ENCODE measurements around the gene PACC1. TPM values are rescaled to one million over a fixed set of nuclear protein-coding genes. Genes with fewer than 3 reads are reported as not detected.

PACC1 gene
- total RNA-seq, 1 experiment from 2014 or later: 17.6 TPM

DNA sequence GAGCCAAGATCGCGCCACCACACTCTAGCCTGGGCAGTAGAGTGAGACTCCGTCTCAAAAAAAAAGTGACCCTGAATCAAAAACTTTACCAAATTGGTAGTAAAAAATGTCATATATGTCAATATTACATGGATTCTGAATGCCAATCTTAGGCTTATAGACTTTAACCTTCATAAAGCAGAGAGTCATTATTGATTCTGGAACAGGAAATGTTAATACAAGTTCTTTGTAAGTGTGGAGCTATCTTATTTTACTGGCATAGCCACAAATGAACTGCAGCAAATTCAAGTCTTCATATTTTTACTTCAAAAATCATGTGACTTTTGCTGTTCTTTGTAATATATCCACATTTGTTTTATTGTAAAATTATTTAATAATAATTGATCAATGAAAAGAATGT lies 88.1 kb downstream of the PACC1 start:
- POLR2A ChIA-PET: no interaction called here

DNA sequence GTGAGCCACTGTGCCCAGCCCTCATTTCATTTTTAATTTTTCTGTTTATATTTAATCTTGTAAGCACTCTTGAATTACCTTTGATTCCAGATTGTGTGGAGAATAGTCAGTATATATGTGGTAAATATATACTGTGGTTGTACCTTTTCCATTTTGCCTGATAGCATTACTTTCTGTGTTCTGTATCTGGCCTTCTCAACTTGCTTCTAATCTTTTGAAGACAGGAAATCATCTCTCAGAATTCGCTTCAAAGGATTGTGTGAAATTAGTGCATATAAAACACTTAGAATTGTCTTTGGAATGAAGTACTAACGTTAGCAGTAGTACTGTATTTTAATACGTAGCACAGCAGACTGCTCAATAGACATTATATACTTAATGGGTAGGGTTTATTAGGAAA lies 91.6 kb downstream of the PACC1 start:
- Histone ChIP-seq H3K9me3 (ENCODE audit: control insufficient read depth in 1 of 2, insufficient read depth in 1 of 2, low read depth in 1 of 2, low read length in 2 of 2) (no peaks in the 10 kb centered on the region), H3K4me3 (replicated peaks in 1 of 2; ENCODE audit: low read depth in 1 of 2, low read length in 2 of 2) (no peak overlapping the region), H3K79me2 (ENCODE audit: insufficient read depth, low read length) (peaks cover 27% of the 10 kb centered on the region), H3K4me2 (ENCODE audit: low read length) (no peak overlapping the region), H3K9ac (ENCODE audit: low read length) (no peak overlapping the region), H3K36me3 (ENCODE audit: control insufficient read depth in 1 of 2, insufficient read depth in 2 of 2, low read length in 2 of 2) (no peaks in the 10 kb centered on the region), H3K27me3 (ENCODE audit: insufficient read depth, low read length) (no peaks in the 10 kb centered on the region), H2AFZ (ENCODE audit: low read depth, low read length, poor library complexity, severe bottlenecking) (no peak overlapping the region), H4K20me1 (ENCODE audit: insufficient read depth) (peaks cover 5% of the 10 kb centered on the region; the same call in 1 of the 2 replicates), H3K9me2 (ENCODE audit: insufficient read depth) (no peaks in the 10 kb centered on the region; the same call in 1 of the 2 replicates), H3K27ac (ENCODE audit: low read depth, low read length) (no peak overlapping the region), H3K4me1 (ENCODE audit: control insufficient read depth in 1 of 2, insufficient read depth in 2 of 2, low read length in 2 of 2) (no peaks in the 10 kb centered on the region)
- no peak for ATAC-seq
- ChIA-PET POLR2A (no interaction called here), CTCF (no interaction called here), RAD21 (ENCODE audit: low non-redundant PET in 1 of 2, low total read pairs in 2 of 2, uncharacterized antibody in 2 of 2, unreplicated experiment in 2 of 2) (no interaction called here)
- no peak for DNase-seq (ENCODE audit: low read depth, low spot score)
- TF ChIP-seq ZNF274 (IDR thresholded peaks at IDR 0.05; ENCODE audit: low read depth, low read length) (no peak), EZH2phosphoT487 (IDR thresholded peaks at IDR 0.05; ENCODE audit: borderline replicate concordance) (no peak), ELF1 (IDR thresholded peaks at IDR 0.05; ENCODE audit: borderline replicate concordance, low read depth) (no peak), MAX (IDR thresholded peaks at IDR 0.05) (no peak), YY1 (IDR thresholded peaks at IDR 0.05; ENCODE audit: extremely low read depth, insufficient replicate concordance, low read depth, low read length) (no peak), SRF (IDR thresholded peaks at IDR 0.05; ENCODE audit: low read depth) (no peak), EGR1 (IDR thresholded peaks at IDR 0.05; ENCODE audit: low read depth) (no peak), CEBPB (IDR thresholded peaks at IDR 0.05; ENCODE audit: low read depth) (no peak), SP1 (IDR thresholded peaks at IDR 0.05; ENCODE audit: low read depth) (no peak), CBX3 (IDR thresholded peaks at IDR 0.05; ENCODE audit: low read depth) (no peak), EZH2 (IDR thresholded peaks at IDR 0.05) (no peak), POLR2A (IDR thresholded peaks at IDR 0.05; ENCODE audit: borderline replicate concordance, extremely low read depth, insufficient read depth, insufficient read length) (no peak), CTCF (IDR thresholded peaks at IDR 0.05 in 2 of 3, conservative IDR thresholded peaks at IDR 0.05 in 1 of 3; ENCODE audit: borderline replicate concordance in 1 of 3, insufficient read depth in 1 of 3, low read depth in 2 of 3, low read length in 2 of 3) (no peak)
- TF ChIP-seq, protein P1, sequence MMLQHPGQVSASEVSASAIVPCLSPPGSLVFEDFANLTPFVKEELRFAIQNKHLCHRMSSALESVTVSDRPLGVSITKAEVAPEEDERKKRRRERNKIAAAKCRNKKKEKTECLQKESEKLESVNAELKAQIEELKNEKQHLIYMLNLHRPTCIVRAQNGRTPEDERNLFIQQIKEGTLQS (IDR thresholded peaks at IDR 0.05): no peak
- intact Hi-C loops (cut with micrococcal nuclease): no loop called here
- BruUV-seq (replicated peaks): no TSS peak

More for the DNA sequence above, 88.1 kb downstream of the PACC1 start:
- intact Hi-C loops (cut with micrococcal nuclease): no loop called here
- Histone ChIP-seq H3K4me2 (ENCODE audit: low read length) (no peak overlapping the region), H4K20me1 (ENCODE audit: insufficient read depth) (no peaks in the 10 kb centered on the region; the same call in none of the 2 replicates), H2AFZ (ENCODE audit: low read depth, low read length, poor library complexity, severe bottlenecking) (no peak overlapping the region), H3K27me3 (ENCODE audit: insufficient read depth, low read length) (no peaks in the 10 kb centered on the region), H3K36me3 (ENCODE audit: control insufficient read depth in 1 of 2, insufficient read depth in 2 of 2, low read length in 2 of 2) (no peaks in the 10 kb centered on the region), H3K27ac (ENCODE audit: low read depth, low read length) (no peak overlapping the region), H3K4me3 (replicated peaks in 1 of 2; ENCODE audit: low read depth in 1 of 2, low read length in 2 of 2) (no peak overlapping the region), H3K9me3 (ENCODE audit: control insufficient read depth in 1 of 2, insufficient read depth in 1 of 2, low read depth in 1 of 2, low read length in 2 of 2) (no peaks in the 10 kb centered on the region), H3K4me1 (ENCODE audit: control insufficient read depth in 1 of 2, insufficient read depth in 2 of 2, low read length in 2 of 2) (no peaks in the 10 kb centered on the region), H3K9me2 (ENCODE audit: insufficient read depth) (no peaks in the 10 kb centered on the region; the same call in 1 of the 2 replicates), H3K9ac (ENCODE audit: low read length) (no peak overlapping the region), H3K79me2 (ENCODE audit: insufficient read depth, low read length) (peaks cover 23% of the 10 kb centered on the region)
- ATAC-seq: no peak
- TF ChIP-seq POLR2AphosphoS5 (IDR thresholded peaks at IDR 0.05; ENCODE audit: low read depth, low read length) (no peak), MAX (IDR thresholded peaks at IDR 0.05) (no peak)
- BruUV-seq (replicated peaks): no TSS peak
- ChIA-PET CTCF (interaction anchor here (1.2 kb wide), 1 partner anchor 15 kb away, joined by 3 read pairs; no protein-coding TSS in a partner anchor), RAD21 (ENCODE audit: low non-redundant PET in 1 of 2, low total read pairs in 2 of 2, uncharacterized antibody in 2 of 2, unreplicated experiment in 2 of 2) (no interaction called here)
- DNase-seq (ENCODE audit: low read depth, low spot score): no peak

Measured in HCT116 (cell line).